HG03378 (cell line): Measurements from ENCODE around the gene CPED1.
"Not testable (repeated sequence)": the region's sequence is repeated elsewhere in the genome, so short reads cannot be mapped to it uniquely, and the experiment has no call there.

Source experiments
- ATAC-seq: cut with Tn5 transposase; IDR thresholded peaks from one replicate; pipeline ENCODE4 v1.9.1; 2021; ENCODE audit warnings: mild to moderate bottlenecking, moderate library complexity; ENCODE audit not compliant: unreplicated experiment

The CPED1 gene

DNA sequence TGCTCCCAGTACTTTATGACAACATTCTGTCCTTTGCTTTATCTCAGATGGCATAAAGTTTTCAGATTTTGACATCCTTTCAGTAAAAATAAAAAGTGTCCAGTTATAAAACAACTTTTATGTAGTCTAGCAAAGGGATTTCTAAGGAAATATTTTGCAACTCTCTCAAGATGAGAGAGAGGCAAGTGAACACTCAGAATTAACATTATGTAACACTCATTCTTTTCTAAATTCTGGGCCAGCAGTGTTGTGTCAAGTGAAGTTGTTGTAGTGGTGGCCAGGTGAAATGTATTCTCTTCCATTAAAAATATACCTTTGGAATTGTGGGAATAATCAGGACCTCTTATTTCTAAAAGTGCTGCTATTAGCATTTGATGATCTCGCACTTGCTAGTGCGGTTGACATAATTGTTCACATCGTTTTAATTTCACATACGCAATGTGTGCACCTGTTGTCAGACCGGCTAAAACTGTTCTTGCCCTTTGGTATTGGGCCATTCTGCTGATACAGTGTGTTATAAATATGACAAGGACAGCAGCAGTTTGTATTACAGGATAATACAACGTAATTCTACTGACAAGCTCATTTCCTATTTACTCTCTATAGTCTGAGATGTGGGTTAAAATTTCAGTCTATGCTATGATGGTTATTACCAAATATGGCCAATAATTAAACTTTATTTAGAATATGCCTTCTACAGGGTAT, 23.8 kb downstream of the CPED1 start:
- no peak for ATAC-seq

DNA sequence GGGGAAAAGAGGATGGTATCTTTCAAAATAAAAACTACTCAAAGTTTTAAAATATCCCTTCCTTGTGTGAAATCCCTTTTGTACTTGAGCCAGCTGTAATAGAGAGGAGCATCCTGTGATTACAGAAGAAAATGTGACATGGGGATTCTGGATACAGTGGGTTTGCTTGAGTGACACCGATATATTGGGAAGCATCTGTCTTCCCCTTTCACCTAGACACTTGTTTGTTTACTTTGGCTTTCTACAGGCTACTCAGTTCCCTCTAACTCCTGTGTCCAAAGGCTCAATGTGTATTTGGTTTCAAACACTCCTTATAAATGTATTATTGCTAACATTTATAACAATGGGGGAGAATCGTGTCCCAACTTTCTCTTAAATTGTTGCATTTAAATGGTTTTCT, 24.4 kb downstream of the CPED1 start:
- no peak for ATAC-seq

DNA sequence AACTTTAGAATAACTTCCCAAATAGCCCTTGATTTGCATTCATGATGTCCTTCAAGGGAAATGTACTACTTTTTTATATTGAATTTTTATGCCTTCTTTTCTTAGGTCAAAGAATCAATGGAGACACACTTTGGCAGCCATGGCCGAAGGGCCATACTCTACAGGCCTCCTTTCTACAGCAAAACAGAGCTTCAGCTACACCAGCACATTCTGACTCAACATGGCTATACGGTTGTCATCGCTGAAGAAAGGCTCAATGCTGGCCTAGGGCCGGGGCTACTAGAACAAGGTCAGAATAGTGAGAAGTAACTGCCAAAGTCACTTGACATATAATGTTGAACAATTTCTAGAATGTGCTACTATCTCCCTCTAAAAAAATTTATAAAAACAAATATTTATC, 27.0 kb downstream of the CPED1 start:
- no peak for ATAC-seq

DNA sequence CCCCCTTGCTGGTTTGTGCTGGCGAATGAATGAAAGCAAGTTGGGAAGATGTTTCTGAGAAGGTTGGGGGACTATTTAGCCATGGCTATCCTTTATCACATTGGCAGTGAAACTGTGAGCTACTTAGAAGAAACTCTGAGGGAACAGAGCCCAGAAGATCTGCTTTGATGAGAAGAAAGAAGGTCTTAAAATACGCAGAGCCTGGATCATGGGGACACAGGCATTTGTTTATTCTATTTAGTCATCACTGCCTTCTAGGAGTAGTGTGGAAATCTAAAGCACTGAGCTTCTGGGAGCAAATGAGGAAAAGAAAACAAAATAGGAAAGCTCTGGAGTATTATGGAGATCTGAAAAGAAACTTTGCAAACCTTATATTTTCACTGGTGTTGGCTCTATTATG, 28.5 kb downstream of the CPED1 start:
- ATAC-seq, result no peak

DNA sequence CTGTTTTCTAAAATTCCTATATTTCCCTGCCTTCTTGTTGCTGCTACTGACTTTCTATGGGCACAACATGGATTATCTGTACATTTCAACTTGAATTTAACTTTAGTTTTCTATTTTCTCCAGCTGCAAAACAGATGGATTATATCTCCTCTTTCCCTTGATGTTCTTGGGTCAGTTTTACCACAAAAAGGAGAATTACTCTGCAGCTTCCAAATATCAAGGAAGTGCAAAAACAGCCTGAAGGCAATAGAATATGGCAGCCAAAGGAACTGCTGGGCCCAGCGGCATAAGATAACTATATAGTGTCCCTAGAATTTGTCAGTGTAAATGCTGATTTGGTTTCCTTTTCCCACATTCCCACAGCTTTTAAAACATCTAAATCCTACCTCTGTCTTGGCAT, 29.1 kb downstream of the CPED1 start:
- no peak for ATAC-seq

DNA sequence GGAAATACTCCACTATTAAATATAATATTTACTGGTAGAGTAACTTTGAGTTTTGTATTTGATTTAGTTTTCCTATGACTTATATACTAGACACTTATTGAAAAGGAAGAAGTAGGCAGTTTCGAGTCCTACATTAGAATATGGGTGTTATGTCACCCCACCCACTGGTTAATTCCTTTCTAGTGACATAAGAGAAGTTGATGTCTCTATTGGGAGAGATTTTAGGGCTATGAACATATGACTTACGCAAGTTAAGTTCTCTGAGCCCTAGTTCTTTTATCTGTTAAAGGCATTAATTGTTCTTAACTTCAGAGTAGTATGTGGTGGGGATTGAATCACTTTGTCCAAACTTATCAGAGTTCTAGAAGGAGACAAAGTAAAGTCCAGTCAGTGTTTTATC, 30.5 kb downstream of the CPED1 start:
- ATAC-seq, result no peak

DNA sequence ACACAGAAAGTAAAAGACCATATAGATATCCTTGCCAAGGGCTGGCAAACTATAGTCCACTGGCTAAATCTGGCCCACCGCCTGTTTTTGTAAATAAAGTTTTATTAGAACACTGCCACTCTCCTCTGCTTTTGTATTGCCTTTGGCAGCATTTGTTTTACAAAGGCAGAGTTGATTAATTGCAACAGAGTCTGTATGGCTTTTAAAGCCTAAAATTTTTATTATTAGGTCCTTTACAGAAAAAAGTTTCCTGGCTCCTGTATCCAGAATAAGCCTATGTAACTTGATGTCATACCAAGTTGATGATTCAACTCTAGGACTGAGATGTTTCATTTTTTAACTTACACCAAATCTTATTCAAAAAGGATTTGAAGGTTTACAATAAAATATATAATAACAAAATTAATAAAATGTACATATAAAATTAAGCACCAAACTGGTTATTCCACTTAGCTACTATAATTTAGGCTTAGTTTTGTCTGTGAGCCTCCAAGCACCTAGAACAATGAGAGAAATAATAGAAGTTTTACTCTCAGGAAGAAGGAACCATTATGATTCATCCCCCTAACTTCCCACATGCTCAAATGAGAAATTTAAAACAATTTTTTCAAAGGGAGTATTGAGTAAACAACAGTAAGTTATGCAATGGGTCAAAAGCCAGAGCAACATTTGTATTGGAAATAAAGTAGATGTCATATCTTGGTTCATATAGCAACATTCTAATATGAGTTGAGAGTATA, 31.9 kb downstream of the CPED1 start:
- ATAC-seq, result no peak

DNA sequence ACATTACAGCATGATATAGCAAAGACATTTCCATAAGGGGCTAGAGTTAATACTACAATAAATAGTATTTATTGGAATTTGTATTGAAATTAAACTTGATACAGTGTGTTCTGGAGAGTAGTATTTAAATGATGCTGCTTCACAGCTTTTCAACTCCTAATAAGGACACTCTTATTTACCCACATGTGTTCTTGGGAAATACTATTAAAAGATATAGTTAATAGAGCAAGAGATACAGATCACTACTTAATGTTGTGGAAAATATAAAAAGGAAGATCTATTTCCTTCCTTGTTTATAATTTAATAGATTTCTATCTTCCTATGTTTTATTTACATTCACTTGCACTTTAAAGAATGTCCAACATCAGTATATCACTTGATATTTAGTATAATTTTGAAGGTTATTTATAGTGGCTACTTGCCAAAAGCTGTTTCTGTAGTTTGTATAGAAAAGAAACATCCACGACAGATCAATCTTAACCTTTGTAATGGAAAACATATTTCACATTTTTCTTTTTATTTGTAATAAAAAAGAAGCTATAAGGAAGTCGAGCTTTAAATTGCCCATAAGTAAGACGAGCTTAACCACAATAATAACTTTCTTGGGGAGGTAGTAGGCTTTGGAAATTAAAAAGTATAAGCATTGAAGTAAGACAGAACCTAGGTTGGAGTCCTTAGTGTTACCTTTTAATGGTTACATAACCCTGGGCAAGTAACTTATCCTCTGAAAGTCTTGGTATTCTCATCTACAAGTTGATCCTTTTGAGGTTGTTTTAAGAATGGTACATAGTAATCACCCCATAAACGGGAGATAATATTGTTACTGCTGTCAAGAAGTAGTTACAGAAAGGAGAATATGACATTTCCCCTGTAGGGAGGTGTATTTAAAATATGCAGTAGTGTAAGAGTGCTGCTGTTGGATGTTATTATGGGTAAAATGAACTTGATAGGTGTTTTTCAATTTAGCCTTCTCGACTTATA, 32.8 kb downstream of the CPED1 start:
- no peak for ATAC-seq

DNA sequence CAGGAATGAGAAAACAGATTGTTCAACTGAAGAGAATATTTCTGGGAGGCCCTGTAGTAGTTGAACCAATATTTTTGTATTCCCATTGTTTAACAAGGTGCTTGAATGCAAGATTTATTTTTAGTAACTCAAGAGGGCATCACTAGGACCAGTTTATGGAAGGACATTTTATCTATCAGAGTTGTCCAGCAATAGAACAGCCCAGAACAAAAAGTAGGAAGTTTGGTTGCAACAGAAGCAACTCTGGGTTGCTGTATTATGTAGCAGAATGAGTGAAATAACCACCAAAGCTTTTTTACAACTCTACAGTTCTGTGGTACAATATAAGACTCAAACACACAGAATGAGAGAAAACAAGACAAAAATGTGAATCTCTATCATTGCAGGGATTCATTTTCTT, 34.7 kb downstream of the CPED1 start:
- no peak for ATAC-seq

DNA sequence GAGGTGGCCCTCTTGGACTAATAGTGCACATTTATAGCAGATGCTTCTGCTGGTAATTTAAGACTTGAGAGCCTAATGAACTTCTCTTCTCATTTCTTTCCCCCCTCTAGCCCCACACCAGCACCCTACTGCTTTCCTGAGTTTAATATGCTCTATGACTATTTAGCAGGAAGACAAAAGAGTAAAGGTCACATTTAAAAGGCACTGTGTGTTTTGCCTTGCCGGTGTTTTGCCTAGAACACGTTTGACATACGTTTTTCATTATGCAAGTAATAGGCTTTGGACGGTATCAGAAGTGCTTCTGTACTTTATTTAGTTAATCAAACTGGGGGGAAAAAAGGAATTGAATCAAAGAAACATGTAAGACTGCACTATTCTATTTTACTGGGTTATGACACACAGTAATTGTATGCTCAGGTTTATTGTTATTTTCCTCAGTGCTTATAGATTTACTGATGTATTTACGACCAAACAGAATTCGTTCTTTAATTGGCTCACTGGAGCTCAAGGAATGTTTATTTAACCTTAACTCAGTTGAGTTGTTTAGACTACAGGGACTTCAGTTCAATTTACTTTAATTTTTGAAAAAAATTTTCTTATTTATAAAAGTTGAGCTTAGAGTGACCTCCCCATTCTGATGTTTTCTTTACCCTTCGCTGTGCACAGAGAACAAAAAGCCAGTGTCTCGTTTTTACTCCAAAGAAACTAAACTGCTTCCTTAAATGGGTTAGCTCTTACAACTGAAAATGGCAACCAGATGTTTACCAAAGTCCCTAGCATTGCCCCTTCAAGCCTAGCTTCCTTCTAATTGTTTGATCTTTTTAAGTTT, 35.4 kb downstream of the CPED1 start:
- ATAC-seq, result no peak

DNA sequence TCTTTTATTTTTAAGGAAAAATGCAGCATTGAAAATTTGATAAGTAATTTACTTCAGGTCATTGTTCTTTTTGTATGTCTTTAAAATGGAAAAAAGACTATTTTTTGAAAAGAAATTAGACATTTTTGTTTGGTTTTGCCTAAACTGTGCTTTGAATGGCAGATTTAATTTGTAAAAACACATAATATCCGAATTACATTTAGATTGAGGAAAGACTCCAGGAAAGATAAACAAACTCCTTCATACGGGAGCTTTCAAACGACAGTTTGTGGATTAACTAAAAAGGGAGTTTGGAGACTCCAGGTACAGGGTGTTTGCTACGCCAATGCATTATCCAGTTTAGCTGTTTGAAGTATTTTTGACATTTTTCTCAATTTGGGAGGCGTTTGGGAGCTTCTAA, 36.1 kb downstream of the CPED1 start:
- ATAC-seq, result no peak

DNA sequence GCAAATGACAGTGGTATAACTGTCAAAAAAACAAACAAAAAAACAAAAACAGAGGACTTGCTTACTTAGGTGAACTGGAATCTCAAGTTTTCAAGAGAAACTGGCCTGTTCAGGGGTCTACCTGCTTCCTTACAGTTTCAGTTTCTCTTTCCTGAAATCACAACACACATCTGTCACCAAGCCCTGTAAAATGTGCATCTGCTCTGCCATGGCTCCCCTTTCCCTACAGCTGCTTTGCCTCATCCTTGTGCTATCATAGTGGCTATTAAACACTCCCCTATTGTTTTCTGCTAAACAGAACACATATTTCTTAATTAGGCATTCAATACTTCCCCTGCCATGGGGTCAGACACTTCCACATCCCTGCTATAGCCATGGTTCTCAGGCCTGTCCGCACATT, 37.6 kb downstream of the CPED1 start:
- no peak for ATAC-seq

DNA sequence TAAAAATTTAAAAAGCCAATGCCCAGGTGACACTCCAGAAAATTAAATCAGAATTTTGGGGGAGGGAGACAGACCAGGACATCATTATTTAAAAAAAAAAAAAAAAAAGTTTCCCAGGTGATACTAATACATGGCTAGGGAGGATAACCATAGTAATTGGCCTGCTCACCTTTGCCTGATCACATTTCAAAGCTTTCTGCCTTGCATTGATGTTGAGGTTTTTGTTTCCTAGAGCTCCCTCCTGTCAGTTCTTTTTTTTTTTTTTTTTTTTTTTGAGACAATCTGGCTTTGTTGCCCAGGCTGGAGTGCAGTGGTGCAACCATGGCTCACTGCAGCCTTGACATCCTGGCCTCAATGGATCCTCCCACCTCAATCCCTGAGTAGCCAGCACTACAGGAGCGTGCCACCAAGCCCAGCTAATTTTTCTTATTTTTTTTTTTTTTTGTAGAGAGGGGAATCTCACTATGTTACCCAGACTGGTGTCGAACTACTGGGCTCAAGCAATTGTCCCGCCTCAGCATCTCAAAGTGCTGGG, 38.1 kb downstream of the CPED1 start:
- no peak for ATAC-seq

DNA sequence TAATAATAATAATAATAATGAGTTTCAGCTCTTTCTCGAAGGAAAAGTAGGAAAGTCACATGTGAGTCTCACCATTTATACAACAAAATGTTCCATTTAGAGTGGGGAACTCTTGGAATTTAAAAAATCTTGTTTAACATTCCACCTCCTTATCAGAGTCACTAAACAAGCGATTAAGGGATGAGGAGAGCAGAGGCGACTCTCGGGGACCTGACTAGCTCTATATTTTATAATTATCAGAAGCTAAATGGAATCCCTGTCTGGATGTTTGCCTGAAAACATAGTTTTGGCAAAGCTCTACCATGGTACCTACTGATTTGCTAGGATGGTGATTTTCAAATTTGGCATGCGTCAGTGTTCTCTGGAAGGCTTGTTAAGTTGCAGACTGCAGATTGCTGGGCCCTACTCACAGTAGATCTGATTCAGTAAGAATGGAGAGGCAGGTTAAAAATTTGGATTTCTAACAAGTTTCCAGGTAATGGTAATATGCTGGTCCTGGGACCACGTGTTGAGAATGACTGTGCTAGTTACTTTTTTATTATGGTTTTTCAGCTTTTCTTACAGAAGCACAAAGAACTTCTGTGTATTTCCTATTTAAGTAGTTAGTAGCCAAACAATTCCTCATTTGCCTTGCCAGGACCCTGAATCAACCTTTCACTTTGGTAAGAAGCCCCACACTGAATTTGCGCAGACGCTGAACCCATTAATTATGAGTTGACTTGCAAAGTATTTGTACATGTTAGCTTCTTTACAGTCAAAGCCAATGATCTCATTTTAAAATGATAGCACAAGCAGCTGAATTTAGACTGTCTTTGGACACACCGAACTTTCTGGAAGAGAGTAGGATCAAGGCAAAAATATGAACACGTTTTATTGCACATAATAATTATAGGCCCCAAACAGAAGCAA, 39.5 kb downstream of the CPED1 start:
- ATAC-seq, result no peak

DNA sequence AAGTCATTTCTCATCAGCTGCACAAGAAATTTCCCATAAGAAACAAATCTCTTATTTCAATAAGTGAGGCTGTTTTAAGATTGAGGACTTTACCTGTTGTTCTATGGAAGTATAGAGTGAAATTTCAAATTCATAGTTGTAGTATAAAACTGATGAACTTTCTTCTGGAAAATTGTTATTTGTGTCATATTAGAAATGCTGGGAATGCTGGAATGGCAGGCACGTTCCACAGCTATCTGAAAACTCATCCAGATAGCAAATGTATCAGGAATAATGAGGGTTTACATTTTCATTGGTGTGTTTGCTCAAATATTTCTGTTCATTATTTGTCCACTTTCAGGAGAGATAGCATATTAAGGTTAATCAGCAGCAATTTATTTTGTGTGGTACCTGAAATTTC, 40.8 kb downstream of the CPED1 start:
- ATAC-seq, result no peak

DNA sequence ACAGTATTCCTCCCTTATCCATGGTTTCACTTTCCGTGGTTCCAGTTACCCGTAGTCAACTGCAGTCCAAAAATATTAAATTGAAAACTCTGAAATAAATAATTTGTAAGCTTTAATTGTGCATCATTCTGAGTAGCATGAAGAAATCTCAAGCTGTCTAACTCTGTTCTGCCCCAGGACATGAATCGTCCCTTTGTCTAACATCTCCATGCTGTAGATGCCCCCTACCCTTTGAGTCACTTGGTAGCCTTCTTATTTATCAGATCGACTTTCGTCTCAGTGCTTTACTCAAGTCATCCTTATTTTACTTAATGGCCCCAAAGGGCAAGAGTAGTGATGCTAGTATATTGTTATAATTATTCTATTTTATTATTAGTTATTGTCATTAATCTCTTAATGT, 41.8 kb downstream of the CPED1 start:
- no peak for ATAC-seq

DNA sequence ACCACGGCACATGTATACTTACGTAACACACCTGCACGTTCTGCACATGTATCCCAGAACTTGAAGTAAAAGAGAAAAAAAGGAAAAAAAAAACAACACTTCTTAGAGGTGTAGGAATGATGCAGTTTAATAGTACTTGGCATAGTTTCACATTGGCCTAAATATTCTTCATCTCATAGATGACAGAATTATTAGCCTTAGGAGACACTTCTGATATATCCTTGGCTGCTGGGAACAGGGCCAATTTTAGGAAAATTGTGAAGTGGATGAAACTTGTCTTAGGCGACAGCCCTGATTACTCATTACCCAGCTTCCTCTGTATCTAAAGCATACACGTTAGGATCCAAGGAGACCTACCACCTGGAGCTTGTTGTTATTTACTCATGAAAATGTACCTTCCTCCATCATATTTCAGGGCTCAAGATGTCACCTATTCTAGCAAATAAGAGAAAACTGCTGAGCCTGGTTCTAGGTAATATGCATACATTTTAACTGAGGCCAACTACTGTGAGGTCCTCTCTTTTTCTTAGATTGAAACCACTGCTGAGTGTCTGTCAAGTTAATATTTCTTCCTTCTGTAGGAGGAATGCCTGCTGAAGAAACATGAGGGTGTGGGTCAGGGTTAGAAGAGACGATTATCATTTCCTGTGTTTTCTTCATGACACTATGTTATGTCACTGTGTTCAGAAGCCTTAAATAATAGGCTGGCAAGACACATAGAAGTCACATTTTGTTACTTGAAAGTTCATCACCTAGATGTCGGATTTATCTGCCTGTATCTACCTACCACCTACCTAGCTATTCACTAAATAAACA, 44.3 kb downstream of the CPED1 start:
- no peak for ATAC-seq

DNA sequence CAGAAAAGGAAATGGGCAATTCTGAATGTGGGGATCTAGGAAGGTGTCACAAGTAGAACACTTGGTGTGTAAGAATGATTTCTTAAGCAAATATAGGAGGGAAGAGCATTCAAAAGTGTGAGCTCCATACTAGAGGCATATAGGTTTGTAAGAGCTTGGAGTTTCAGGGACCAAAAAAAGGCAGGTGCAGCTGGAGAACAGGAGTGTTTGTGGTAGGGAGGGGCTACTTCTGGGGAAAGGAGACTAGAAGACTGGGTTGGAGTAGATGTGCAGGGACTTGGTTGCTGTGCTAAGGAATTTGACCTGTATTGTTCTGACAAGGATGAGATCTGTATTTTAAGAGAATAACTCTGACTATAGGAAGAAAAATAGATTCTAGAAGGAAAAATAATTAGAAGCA, 46.4 kb downstream of the CPED1 start:
- ATAC-seq, result no peak

DNA sequence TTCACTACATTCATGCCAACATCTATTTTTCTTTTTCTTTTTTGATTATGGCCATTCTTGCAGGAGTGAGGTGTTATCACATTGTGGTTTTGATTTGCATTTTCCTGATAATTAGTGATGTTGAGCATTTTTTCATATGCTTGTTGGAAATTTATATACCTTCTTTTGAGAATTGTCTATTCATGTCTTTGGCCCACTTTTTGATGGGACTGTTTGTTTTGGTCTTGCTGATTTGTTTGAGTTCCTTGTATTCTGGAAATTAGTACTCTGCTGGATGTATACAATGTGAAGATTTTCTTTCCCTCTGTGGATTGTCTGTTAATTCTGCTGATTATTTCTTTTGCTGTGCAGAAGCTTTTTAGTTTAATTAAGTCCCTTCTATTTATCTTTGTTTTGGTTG, 48.3 kb downstream of the CPED1 start:
- ATAC-seq, result not testable (repeated sequence)
